IPS-18c (cell line): Measurements from ENCODE around the gene SNIP1.
A peak's percentile ranks its signal among the peaks of the same experiment; 100 is the strongest.
"Not testable (repeated sequence)": the region's sequence is repeated elsewhere in the genome, so short reads cannot be mapped to it uniquely, and the experiment has no call there.

Experiments
- H3K4me3 ChIP-seq: 2 replicates; pipeline ENCODE4 v1.7.0; 2013; ENCODE audit warnings: low read depth, mild to moderate bottlenecking, low read length, moderate library complexity; ENCODE audit not compliant: insufficient read depth
- H3K9me3 ChIP-seq: one replicate; pipeline ENCODE4 v1.6.1; 2013; ENCODE audit warnings: mild to moderate bottlenecking, low read length, moderate library complexity; ENCODE audit not compliant: control insufficient read depth, insufficient read depth

The SNIP1 gene

DNA sequence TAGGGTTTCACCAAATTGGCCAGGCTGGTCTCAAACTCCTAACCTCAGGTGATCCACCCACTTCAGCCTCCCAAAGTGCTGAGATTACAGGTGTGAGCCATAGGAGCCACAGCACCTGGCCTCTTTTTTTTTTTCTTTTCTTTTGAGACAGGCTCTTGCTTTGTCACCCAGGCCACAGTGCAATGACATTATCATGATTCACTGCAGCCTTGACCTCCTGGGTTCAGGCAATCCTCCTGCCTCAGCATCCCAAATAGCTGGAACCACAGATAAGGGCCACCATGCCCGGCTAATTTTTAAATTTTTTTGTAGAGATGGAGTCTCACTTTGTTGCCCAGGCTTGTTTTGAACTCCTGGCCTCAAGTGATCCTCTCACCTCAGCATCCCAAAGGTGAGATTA is 24.2 kb downstream of the SNIP1 start:
- H3K9me3 ChIP-seq, H3K4me3 ChIP-seq: not testable (repeated sequence)

DNA sequence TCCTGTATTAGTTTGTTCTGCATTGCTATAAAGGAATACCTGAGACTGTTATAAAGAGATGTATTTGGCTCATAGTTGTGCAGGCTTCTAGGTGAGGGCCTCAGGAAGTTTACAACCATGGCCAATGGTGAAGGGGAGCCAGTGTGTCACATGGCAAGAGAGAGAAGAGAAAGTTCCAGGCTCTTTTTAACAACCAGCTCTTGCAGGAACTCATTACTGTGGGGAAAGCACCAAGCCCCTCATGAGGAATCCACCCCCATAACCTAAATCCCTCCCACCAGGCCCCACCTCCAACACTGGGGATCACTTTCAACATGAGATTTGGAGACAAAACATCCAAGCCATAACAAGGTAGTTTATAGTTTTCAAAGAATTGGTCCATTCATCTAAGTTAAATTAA is 34.5 kb downstream of the SNIP1 start:
- Histone ChIP-seq H3K4me3 (no peak overlapping the region), H3K9me3 (no peaks in the 10 kb centered on the region)

DNA sequence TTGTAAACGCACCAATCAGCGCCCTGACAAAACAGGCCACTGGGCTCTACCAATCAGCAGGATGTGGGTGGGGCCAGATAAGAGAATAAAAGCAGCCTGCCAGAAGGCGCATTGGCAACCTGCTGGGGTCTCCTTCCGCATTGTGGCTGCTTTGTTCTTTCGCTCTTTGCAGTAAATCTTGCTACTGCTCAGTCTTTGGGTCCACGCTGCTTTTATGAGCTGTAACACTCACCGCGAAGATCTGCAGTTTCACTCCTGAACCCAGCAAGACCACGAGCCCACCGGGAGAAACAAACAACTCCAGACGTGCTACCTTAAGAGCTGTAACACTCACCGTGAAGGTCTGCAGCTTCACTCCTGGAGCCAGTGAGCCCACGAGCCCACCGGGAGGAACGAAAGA is 35.2 kb downstream of the SNIP1 start:
- H3K4me3 ChIP-seq, H3K9me3 ChIP-seq: not testable (repeated sequence)

DNA sequence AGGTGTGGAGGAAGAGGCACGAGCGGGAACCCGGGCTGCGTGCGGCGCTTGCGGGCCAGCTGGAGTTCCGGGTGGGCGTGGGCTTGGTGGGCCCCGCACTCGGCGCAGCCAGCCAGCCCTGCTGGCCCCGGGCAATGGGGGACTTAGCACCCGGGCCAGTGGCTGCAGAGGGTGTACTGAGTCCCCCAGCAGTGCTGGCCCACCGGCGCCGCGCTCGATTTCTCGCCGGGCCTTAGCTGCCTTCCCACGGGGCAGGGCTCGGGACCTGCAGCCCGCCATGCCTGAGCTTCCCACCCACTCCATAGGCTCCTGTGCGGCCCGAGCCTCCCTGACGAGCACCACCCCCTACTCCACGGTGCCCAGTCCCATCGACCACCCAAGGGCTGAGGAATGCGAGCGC is 35.9 kb downstream of the SNIP1 start:
- H3K9me3 ChIP-seq, H3K4me3 ChIP-seq: not testable (repeated sequence)

DNA sequence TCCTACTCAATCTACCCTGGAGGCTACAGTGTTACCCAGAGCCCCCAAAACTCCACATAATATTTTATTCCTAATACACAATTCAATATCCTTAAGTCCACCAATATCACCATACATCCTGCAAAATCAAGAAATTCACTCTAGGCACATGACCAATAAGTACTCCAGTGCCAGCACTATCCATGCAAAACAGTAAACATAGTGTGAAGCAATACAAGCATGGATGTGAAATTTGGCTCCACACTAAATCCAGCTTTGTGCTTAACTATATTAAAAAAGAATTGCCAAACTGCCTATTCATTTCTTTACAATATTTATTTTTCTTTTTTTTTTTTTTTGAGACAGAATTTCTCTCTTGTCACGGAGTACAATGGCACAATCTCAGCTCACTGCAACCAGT is 36.5 kb downstream of the SNIP1 start:
- Histone ChIP-seq H3K4me3 (no peak overlapping the region), H3K9me3 (no peaks in the 10 kb centered on the region)

DNA sequence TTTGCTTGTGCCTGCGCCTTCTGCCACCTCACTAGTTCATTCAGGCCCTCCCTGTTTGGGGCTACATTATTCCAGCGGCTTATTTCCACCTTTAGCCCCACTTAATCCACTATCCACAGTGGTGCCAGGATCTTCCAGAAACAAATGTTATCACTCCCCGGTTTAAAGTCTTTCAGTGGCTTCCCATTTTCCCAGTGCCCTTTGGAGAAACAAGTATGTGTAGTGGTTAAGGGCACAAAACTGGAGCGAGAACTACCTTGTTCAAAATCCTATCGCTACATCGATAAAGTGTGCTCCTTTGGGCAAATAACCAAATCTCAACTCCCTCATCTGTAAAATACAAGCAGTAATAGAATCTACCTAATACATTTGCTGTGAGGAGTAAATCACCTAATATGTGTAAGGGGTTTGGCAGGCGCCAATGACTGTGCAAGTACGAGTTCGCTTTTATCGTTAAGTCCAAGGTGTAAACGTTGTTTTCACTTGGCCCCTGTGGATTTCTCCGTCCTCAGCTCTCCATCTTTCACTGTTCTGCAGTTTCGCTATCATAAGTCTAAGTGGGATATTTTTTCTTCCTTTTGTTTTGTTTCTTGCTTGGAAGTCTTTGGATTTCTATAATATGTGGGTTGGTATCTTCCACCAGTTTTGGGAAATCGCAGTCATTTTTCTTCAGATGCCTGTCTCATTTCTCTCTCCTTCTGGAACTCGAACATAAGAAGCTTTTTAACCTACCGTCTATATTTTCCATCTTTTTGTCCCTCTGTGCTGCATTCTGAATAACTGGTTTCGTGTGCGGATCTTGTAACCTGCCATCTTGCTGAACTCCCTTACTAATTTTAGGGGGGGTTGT is 38.7 kb downstream of the SNIP1 start:
- Histone ChIP-seq H3K9me3 (no peaks in the 10 kb centered on the region), H3K4me3 (peak overlapping the region; percentile 89)

DNA sequence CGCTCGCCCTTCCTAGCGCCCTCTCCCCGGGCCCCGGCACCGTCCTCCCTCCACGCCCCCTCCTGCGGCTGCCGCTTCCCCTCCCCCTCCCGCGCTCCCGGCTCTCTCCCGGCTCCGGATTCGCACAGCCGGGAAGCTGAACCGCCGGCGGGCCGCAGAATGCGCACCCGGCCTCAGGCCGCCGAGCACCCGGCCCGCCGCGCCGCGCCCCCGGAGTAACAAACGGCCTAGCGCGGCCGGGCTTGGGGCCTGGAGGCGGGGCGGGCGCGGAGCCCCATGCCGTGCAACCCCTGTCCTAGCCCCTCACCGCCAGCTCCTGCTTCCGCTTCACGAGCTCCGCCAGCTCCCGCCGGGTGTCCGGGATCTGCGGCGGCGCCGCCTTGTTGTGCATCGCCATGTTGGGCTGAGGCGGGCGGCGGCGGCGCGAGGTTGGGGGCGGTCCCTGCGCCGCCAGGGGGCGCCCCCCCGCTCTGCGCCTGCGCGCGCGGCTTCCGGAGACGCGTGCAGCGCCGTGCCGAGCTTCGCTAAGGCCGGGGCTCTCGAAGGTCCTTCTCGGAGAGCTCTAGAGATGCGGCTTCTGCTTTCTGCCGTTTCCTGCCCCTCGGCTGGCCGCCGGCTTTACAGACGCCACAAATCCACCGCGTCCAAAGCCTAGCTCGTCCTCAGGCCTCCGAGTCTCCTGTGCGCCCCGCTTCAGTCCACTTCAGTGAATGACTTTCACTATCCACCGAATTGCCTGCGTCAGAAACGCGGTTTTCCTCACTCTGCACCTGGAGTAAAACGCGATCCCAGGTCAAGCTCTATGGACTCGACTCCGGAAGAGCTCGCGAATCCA is 39.5 kb downstream of the SNIP1 start, which contains the start of gene MEAF6:
MEAF6 (minus strand) TSS at position 417 of the 835 bp plus-strand sequence; CDS start at position 397, 20 bp downstream.
- H3K4me3 ChIP-seq: peak within 1 kb of the TSS; percentile 89
- H3K9me3 ChIP-seq: no peaks in the 10 kb centered on the region

DNA sequence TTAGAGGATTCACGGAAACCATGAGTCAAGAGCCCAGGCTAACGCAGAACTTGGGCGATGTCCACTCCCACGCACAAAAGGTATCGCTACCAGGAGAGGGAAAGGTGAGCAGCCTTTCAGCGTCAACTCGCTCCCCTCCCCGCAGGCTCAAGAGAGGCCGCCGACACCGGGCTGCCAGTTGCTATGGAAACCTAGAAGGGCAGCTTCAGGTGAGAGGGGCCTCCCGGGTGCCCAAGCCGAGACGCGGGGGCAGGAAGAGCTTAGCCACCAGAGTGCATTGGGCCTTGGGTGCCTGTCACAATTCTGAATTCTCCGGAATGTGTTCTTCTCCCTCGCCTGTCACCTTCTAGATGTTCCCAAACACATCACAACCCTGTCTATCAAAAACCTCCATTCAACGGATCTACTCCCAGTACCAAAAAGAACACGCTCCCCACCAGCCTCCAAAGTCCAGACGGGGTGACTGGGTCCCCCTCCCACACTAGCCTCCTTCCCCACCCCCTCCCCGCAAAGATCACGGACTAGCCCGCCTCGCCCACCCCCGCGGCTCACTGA is 40.2 kb downstream of the SNIP1 start:
- Histone ChIP-seq H3K4me3 (peak overlapping the region; percentile 89), H3K9me3 (no peaks in the 10 kb centered on the region)

DNA sequence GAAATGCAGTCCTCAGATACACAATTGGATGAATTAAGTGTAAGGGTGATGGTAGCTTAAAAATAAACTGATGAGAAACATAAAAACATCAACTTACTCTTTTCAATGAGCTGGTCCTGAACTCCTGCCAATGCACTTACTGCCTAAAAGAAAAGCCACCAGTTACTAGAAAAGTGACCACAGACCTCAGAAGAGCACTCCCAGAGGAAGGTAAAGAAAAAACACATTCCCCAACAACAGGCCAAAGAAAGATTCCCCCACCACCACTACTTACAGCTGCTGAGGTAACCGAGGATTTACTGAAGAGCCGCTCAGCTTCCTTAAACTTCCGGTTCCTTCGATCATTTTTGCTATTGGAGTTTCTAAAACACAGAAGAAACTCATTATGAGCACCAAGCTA is 44.9 kb downstream of the SNIP1 start:
- H3K4me3 ChIP-seq: no peak overlapping the region
- H3K9me3 ChIP-seq: no peaks in the 10 kb centered on the region

DNA sequence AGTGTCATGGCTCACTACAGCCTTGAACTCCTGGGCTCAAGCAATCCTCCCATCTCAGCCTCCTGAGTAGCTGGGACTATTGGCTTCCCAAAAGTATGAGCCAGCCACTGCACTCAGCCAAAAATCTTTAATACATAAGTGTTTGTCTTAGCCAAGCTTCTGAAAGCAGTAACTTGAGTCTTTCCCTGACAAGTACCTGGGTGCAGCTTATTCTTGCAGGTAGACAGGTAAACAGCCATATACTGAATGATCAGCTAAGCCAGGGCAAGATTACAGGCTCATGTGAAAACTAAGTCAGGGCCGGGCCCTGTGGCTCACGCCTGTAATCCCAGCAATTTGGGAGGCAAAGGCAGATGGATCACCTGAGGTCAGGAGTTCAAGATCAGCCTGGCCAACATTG is 47.4 kb downstream of the SNIP1 start:
- Histone ChIP-seq H3K4me3 (no peak overlapping the region), H3K9me3 (no peaks in the 10 kb centered on the region)

DNA sequence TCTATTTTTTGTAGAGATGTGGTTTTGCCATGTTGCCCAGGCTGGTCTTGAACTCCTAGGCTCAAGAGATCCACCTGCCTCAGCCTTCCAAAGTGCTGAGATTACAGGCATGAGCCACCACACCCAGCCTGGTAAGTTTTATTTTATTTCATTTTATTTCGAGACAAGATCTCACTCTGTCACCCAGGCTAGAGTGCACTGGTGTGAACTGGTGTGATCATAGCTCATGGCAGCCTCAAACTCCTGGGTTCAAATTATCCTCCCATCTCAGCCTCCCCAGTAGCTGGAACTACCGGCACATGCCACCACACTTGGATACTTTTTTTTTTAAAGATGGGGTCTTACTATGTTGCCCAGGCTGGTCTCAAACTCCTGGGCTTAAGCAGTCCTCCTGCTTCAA is 51.3 kb downstream of the SNIP1 start:
- H3K9me3 ChIP-seq, H3K4me3 ChIP-seq: not testable (repeated sequence)

DNA sequence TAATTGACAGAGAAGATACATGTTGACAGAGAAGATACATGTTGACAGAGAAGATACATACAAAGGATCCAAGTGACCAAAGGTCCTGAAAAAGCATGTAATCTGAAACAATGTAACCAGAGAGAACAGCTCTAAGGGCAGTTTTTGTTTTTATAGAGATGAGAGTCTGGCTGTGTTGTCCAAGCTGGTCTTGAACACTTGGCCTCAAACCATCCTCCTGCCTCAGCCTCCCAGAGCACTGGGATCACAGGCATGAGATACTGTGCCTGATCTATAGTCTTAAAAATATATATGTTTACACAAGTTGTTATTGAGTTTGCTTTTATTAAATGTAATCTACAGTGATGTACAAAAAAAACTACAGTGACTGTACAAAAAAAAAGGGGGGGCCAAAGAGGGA is 52.0 kb downstream of the SNIP1 start:
- no peak overlapping the region for H3K4me3 ChIP-seq
- H3K9me3 ChIP-seq: no peaks in the 10 kb centered on the region

DNA sequence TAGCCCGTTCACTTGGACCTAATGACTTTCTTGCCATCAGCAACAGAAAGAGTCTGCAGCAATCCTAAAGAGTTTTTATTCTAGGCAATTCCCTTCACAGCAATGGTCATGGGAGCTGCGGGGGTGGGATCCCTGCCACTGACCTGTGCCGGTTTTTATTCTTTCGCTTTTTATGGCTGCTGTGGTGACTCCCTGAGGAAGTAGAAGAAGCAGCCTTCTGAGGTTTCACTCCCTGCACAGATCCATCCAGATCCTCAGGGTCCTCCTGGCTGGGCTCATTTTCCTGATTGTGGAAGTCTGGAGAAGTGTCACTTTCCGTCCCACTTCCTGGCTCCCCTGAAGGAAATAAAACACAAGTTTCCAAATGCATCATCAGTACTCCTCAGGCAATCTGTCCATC is 52.4 kb downstream of the SNIP1 start:
- no peaks in the 10 kb centered on the region for H3K9me3 ChIP-seq
- no peak overlapping the region for H3K4me3 ChIP-seq

DNA sequence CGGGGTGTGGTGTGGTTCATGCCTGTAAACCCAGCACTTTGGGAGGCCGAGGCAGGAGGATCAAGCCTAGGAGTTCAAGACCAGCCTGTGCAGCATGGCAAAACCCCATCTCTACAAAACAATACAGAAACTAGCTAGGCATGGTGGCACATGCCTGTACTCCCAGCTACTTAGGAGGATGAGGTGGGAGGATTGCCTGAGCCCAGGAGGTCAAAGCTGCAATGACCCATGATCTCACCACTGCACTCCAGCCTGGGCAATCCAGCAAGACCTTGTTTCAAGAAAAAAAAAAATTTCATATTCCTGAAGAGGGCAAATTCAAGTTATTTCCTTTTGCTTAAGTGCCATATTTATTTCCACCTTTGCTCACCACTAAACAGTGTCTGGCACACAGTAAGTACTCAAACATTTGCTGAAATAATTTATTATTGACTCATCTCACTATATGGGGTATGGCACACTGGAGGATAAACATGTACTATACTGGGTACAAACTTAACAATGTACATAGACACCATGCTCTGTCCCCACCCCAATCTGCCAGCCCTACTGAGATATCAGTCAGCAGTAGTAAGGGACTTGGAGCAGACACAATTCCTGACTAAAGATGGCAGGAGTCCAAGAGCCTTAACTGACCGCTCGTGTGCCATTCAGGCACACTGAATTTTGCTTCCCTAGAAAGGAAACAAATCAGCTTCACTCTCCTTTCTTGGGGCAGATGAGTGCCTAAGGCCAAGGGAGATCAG is 55.0 kb downstream of the SNIP1 start:
- Histone ChIP-seq H3K4me3 (no peak overlapping the region), H3K9me3 (no peaks in the 10 kb centered on the region)

DNA sequence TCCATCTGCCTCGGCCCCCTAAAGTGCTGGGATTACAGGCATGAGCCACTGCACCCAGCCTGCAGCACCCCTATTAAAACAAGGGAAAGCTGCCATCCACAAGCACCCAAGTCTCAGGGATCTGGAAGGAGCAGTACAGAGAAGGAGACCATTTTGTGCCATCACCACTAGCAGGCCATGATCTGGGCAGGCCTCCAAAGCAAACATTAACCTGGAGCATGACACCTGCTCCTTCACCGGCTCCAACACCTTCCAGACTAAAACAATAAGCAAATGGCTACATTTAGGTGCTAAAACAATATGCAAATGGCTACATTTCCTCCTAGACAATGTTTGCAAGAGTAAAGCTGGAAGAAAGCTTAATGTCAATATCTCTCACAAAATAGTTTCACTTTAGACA is 56.3 kb downstream of the SNIP1 start:
- Histone ChIP-seq H3K9me3 (no peaks in the 10 kb centered on the region), H3K4me3 (no peak overlapping the region)

DNA sequence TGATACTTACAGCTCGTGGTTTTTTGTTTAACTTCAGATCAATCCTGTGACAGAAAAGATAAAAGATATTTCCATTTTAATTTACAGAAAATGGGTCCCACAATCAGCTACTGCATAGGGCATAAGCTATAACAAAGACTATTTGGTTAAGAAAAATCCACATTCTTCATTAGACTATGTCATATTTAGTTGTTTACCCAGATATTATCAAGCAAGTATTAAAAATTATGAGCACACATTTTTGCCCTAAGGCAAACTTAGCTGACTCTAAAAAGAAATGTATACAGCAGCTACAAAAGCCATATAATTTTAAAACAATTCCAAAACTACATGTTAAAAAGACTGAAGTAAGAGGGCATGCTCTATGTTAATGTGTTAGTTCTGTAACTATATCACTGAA is 58.2 kb downstream of the SNIP1 start:
- Histone ChIP-seq H3K4me3 (no peak overlapping the region), H3K9me3 (no peaks in the 10 kb centered on the region)

DNA sequence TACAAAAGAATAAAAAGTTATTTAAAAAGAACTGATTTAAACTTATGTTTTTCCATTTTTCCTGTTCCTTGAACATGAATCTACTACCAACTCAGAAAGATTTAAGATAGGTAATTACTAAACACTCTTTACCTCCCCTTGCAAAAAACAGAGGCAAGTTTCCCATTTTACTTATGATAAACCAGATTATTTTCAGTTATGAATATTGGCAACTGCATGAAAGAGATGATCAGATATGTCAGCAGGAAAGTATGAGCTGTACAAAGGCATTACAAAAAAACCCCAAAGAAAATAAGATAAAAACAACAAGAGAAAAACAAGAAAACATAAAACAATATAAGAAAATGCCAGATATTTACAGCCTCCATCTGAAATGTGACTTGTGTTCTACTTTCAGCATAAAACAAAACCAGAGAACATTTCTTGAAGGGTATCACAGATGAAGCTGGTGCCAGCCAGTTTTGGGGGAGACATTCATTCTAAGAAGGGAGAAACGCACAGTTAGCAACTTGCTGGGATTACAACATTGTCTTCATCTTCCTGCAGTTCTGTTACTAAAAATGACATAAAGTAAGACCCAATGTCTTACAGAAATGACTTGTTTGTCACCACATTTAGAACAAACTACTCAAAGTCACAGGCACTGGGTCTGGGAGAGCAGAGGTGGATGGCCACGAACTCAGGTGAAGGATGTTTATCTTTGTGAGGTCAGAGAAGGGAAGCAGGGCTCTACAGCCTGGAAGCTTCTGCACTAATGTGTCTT is 60.6 kb downstream of the SNIP1 start:
- Histone ChIP-seq H3K4me3 (no peak overlapping the region), H3K9me3 (no peaks in the 10 kb centered on the region)
